ENCODE data around the gene DPYSL4. TPM values are rescaled to one million over a fixed set of nuclear protein-coding genes. Genes with fewer than 3 reads are reported as not detected.

Gene DPYSL4
- total and polyA plus RNA-seq, 2 of the 4 experiments (the other 2 are of a cell fraction): 8.1 to 30.5 TPM

DNA sequence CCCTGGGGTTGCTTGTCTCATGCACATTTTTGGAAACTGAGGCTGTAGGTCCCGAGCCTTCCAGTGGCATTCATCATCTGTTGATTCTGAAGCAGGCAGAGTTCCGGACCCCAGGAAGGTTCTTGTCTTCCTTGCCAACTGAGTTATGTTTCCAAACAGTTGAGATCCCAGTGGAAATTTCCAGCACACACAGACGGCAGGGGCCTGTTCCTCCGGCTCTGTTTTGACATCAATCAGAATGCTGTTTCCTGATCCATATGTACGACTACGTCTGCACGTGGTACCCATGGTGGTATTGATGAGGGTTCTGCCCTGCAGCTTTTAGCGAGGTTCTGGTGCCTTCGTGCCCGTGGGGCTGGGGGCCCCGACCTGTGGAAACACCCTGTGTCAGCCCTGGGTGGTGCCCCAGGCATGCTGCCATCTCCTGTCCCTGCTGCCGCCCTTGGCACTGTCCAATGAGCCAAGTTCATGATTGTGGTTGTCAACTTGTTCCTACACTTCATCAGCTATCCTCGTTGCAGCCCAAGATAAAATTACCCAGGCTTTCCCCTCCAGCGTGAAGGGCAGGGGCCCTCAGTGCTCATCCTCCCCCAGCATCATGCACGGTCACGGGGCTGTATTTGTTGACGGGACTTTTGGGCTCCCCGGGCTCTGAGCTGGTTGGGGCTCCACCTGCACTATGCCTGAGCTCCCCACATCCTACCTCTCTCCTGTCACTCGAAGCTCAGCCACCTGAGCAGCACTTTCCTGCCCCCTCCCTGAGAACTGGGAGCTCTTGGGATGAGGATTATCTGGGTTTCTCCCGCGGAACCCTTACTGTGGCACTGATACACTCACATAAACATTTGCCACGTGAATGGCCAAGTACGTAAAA, 7.8 kb upstream of the DPYSL4 start:
- peaks cover 34% of the 10 kb centered on the region for H3K27me3 ChIP-seq (ENCODE audit: control insufficient read depth, insufficient read depth, low read length)
- H3K14ac ChIP-seq (replicated peaks; ENCODE audit: low read depth, low read length): no peak overlapping the region
- no peak overlapping the region for H3K18ac ChIP-seq (ENCODE audit: low read depth, low read length)
- dilution Hi-C loops (cut with HindIII; ENCODE audit: low sequenced_read_pairs, unreplicated experiment): no loop called here
- no peak overlapping the region for H4K91ac ChIP-seq (ENCODE audit: insufficient read depth, low read depth, low read length)
- H3K4me2 ChIP-seq (ENCODE audit: low read depth, low read length): no peak overlapping the region
- no peak overlapping the region for H3K4me3 ChIP-seq (ENCODE audit: insufficient read depth, low read depth, low read length)
- ATAC-seq (ENCODE audit: low read depth): no peak
- TF ChIP-seq RAD21 (IDR thresholded peaks at IDR 0.05; ENCODE audit: low read length): no peak
- no peak for TF ChIP-seq MAFK (IDR thresholded peaks at IDR 0.05; ENCODE audit: low read depth, low read length)
- TF ChIP-seq CEBPB (IDR thresholded peaks at IDR 0.05; ENCODE audit: low read depth, low read length): no peak
- no peak for TF ChIP-seq MXI1 (IDR thresholded peaks at IDR 0.05; ENCODE audit: borderline replicate concordance, low read depth, low read length)
- TF ChIP-seq, protein P1, sequence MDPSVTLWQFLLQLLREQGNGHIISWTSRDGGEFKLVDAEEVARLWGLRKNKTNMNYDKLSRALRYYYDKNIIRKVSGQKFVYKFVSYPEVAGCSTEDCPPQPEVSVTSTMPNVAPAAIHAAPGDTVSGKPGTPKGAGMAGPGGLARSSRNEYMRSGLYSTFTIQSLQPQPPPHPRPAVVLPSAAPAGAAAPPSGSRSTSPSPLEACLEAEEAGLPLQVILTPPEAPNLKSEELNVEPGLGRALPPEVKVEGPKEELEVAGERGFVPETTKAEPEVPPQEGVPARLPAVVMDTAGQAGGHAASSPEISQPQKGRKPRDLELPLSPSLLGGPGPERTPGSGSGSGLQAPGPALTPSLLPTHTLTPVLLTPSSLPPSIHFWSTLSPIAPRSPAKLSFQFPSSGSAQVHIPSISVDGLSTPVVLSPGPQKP (IDR thresholded peaks at IDR 0.05; ENCODE audit: borderline replicate concordance, low read depth, low read length): no peak
- TF ChIP-seq, protein P2, sequence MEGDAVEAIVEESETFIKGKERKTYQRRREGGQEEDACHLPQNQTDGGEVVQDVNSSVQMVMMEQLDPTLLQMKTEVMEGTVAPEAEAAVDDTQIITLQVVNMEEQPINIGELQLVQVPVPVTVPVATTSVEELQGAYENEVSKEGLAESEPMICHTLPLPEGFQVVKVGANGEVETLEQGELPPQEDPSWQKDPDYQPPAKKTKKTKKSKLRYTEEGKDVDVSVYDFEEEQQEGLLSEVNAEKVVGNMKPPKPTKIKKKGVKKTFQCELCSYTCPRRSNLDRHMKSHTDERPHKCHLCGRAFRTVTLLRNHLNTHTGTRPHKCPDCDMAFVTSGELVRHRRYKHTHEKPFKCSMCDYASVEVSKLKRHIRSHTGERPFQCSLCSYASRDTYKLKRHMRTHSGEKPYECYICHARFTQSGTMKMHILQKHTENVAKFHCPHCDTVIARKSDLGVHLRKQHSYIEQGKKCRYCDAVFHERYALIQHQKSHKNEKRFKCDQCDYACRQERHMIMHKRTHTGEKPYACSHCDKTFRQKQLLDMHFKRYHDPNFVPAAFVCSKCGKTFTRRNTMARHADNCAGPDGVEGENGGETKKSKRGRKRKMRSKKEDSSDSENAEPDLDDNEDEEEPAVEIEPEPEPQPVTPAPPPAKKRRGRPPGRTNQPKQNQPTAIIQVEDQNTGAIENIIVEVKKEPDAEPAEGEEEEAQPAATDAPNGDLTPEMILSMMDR (conservative IDR thresholded peaks at IDR 0.05; ENCODE audit: low read depth, low read length): no peak
- TF ChIP-seq SMC3 (IDR thresholded peaks at IDR 0.05; ENCODE audit: low read depth, low read length): no peak
- no peak for TF ChIP-seq RCOR1 (IDR thresholded peaks at IDR 0.05; ENCODE audit: insufficient replicate concordance, low read length)
- TF ChIP-seq MAZ (IDR thresholded peaks at IDR 0.05; ENCODE audit: borderline replicate concordance, low read depth, low read length): no peak
- TF ChIP-seq CHD1 (IDR thresholded peaks at IDR 0.05; ENCODE audit: low read depth, low read length): no peak
- TF ChIP-seq FOS (IDR thresholded peaks at IDR 0.05; ENCODE audit: low read depth, low read length): no peak
- TF ChIP-seq RFX5 (IDR thresholded peaks at IDR 0.05; ENCODE audit: low read depth, low read length): no peak
- intact Hi-C loops (cut with micrococcal nuclease): no loop called here
- no peaks in the 10 kb centered on the region for H3K4me1 ChIP-seq (ENCODE audit: control insufficient read depth, insufficient read depth, low read length)
- H3K9me1 ChIP-seq (ENCODE audit: insufficient read depth, low read length): no peaks in the 10 kb centered on the region
- no peak overlapping the region for H2AK5ac ChIP-seq (ENCODE audit: low read depth, low read length)
- H3K23ac ChIP-seq (ENCODE audit: low read depth, low read length): no peak overlapping the region
- in situ Hi-C loops (cut with MboI; ENCODE audit: low sequenced_read_pairs): no loop called here
- no peak overlapping the region for H3K27ac ChIP-seq (ENCODE audit: insufficient read depth, low read length)
- no peak overlapping the region for H3K9ac ChIP-seq (ENCODE audit: low read depth, low read length)
- ChIA-PET CTCF (no interaction called here), POLR2A (ENCODE audit: unreplicated experiment) (no interaction called here)
- H2BK5ac ChIP-seq (ENCODE audit: low read depth, low read length, poor library complexity, severe bottlenecking): no peak overlapping the region
- no peaks in the 10 kb centered on the region for H3K36me3 ChIP-seq (ENCODE audit: control insufficient read depth, insufficient read depth, low read length)
- no peaks in the 10 kb centered on the region for H3K79me1 ChIP-seq (ENCODE audit: low read depth in 1 of 2, low read length in 2 of 2)
- no peak for DNase-seq
- H2AK9ac ChIP-seq (replicated peaks; ENCODE audit: low read depth, low read length, poor library complexity): no peak overlapping the region
- no peak overlapping the region for H4K8ac ChIP-seq (ENCODE audit: low read depth in 2 of 2, low read length in 2 of 2)
- no peak overlapping the region for H4K5ac ChIP-seq (ENCODE audit: low read depth, low read length)
- BruUV-seq (replicated peaks): no TSS peak
- no peak overlapping the region for H3K4ac ChIP-seq (ENCODE audit: low read depth, low read length)
- no peaks in the 10 kb centered on the region for H3K9me3 ChIP-seq (ENCODE audit: control insufficient read depth, insufficient read depth, low read length)
- H2BK15ac ChIP-seq (ENCODE audit: low read depth, low read length): no peak overlapping the region
- 54% methylated on average over 8 of the region's 23 CpGs; no CpG with 5 or more reads in 1 of the 2 experiments for WGBS, 2 experiments (ENCODE audit: extremely low coverage in 2 of 2, insufficient read length in 1 of 2)
- H2BK120ac ChIP-seq (ENCODE audit: low read depth, low read length): no peak overlapping the region
- no peaks in the 10 kb centered on the region; the same call in 1 of the 2 replicates for H4K20me1 ChIP-seq (ENCODE audit: insufficient read depth, low read length)
- H2BK20ac ChIP-seq (ENCODE audit: low read depth, low read length): no peak overlapping the region
- H3K56ac ChIP-seq (ENCODE audit: extremely low read depth, insufficient read depth, low read length): no peak overlapping the region
- H2AFZ ChIP-seq (replicated peaks; ENCODE audit: low read length, poor library complexity): no peak overlapping the region

All from IMR-90 (cell line).